GM18502 (cell line): Measurements from ENCODE around the gene STARD5.

Experiments
- ATAC-seq: cut with Tn5 transposase; IDR thresholded peaks from one replicate; pipeline ENCODE4 v1.9.1; 2021; ENCODE audit warnings: mild to moderate bottlenecking; ENCODE audit not compliant: unreplicated experiment, poor library complexity

Gene STARD5

DNA sequence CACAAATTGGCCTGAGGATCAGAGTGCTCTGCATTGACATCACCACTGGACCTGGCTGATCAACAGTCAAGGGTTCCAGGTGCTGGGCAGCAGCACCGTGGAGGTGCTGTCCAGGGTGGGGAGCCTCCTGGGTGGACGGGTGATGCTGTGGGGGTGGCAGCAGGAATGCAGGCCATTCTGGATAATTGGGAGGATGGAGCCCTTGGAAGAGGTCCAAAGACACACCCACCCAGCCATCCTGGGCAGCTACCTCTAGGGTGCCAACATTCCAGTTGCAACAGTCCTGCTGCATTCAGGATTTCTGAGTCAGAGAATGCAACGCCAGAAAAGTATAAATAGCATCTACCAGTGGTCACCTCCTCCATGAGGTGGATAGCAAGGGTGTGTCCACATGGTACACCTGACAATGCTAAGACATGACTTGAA lies 26.8 kb downstream of the STARD5 start:
- no peak for ATAC-seq

DNA sequence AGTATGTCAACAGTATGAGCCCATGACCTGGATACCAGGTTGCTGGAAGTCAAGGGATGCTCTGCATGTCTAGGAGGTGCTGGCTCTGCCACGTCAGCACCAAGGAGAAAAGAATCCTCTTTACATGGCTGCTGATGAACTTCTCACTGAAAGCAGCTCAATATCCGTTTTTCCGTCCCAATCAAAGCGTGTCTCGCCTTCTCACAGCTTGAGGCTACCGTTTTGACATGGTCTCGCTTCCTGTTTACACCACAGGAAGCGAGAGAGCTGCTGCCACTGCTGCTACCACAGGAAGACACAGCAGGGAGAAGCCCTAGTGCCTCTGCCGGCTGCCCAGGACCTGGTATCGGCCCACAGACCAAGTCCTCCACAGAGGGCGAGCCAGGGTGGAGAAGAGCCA lies 27.3 kb downstream of the STARD5 start:
- ATAC-seq: peak; percentile 60

DNA sequence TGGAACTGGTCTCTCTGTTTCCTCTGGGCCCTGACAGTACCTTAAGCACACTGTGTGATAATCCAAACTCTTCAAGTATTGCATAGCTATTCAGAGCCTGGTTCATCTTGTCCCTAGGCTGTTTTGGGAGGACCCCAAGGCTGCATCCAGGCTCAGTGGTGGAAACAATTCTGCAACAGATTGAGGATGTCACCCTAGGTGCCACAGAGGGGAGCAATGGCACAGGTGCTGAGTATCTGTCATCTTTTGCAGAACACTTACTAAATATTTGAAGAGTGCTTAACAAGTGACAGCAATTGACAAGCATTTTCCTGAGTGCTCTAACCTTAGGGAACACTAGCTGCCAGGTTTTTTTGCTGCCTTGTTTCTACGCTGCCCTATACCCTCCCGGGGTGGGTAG lies 27.8 kb downstream of the STARD5 start:
- no peak for ATAC-seq

DNA sequence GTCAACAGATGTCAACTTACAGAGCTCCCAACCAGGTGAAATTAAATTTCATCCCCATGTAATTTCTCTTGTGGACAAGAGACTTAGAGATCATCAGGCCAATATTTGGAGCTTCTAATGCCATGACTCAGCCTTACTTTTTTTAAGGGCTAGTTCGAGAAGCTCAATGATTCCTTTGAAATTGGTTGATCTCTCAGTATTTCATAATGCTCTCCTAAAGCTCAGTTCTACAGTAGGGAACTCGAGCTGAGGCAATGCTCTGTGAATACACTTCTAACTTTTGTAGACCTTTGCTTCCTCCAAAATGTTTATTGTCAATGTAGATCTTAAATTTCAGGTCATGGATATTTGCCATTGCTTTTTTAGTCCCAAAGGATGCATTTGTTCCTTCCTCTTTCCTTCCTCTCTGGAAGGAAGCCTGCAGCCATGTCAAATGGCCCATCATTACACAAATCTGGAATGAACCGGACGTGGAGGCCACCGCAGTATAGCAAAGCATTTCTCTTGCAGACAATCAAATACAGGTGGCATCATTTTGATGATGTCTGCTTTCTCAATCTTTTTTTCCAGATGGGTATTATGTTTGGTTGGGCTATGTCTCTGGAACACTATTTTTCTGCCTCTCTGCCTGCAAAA lies 28.3 kb downstream of the STARD5 start:
- no peak for ATAC-seq

DNA sequence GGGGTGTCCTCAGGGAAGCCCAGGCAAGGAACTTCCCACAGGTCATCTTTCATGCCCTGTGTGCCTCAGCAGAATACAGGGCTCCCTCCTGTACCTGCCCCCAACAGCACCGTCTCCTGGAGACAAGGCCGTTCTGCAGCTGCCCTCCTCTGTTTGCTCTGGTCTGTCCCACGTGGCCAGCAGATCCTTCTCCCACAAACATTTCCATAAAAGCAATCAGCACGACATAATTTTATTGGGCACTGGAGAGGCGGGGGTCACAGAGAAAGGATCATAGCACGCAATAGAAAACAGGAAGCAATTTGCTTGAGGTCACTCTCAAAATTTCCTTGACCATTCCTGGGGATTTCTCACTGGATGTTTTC lies 29.4 kb downstream of the STARD5 start:
- ATAC-seq: no peak

GRCh38 chr15:81293728-81294515 lies 30.0 kb downstream of the STARD5 start:
- peak; percentile 64 for ATAC-seq

GRCh38 chr15:81292523-81293001 lies 31.4 kb downstream of the STARD5 start:
- ATAC-seq: peak; percentile 40

DNA sequence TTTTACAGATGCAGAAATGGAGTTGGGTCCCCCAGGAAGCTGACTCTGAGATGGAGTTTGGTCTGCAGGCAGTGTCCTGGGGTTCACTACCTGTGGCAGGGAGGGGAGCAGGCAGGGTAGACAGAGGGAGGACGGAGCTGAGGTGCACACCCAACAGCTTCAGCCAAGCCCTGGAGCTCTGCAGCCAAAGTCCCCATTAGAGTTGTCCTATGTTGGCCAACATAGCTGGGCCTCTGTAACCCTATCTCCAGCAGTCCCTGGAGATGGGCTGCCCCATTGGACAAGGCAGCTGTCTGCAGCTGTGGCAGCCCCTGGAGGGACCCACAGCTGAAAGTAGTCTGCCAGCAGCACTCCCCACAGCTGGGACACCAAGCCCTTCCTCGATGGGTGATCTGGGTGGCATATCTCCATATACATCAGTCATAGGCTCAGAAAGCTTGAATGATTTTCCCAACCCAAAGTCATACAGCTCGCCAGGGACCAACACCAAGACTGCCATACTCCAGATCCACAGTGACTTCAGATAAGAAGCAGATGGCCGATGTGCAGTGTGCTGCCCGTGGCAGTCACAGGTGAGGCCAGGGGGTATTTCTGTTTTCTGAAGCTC lies 31.9 kb downstream of the STARD5 start:
- ATAC-seq: no peak

- no peak for ATAC-seq
Measured at GRCh38 chr15:81289910-81290309, 34.0 kb downstream of the STARD5 start.

GRCh38 chr15:81288616-81289015 lies 35.3 kb downstream of the STARD5 start:
- no peak for ATAC-seq

- ATAC-seq: no peak
Measured at GRCh38 chr15:81288040-81288439, 35.9 kb downstream of the STARD5 start.

DNA sequence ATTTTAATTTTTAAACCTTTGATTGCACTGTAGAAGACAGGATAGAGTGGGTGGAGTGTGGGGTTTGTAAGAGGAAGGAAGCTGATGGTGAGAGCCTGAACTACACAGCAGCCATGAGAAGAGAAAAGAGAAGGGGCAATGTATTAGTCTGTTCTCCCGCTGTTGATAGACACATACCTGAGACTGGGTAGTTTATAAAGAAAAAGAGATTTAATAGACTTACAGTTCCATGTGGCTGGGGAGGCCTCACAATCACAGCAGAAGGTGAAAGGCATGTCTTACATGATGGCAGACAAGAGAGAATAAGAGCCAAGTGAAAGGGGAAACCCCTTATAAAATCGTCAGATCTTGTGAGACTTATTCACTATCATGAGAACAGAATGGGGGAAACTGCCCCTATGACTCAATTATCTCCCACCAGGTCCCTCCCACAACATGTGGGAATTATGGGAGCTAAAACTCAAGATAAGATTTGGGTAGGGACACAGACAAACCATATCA lies 37.3 kb downstream of the STARD5 start:
- peak; percentile 39 for ATAC-seq

DNA sequence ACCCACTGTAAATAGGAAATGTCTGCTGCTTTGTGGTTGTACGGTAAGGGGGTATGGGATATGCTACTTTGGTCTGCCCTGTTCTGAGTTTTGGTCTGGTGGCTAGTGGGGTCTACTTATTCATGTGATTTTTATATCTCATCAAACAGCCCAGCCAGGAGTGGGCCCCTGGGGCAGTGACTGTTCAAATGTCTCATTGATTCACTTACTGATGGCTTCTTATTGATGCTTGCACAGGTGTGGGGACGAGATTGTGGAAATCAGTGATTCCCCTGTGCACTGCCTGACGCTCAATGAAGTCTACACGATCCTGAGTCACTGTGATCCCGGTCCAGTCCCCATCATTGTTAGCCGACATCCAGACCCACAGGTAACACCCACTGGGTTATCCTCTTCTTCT lies 38.5 kb downstream of the STARD5 start:
- no peak for ATAC-seq

- peak; percentile 65 for ATAC-seq
Measured at GRCh38 chr15:81284256-81285031, 39.5 kb downstream of the STARD5 start.

- ATAC-seq: no peak
Measured at GRCh38 chr15:81282911-81283310, 41.0 kb downstream of the STARD5 start.

GRCh38 chr15:81282606-81282895 lies 41.4 kb downstream of the STARD5 start:
- no peak for ATAC-seq

GRCh38 chr15:81281766-81282605 lies 42.0 kb downstream of the STARD5 start:
- no peak for ATAC-seq

DNA sequence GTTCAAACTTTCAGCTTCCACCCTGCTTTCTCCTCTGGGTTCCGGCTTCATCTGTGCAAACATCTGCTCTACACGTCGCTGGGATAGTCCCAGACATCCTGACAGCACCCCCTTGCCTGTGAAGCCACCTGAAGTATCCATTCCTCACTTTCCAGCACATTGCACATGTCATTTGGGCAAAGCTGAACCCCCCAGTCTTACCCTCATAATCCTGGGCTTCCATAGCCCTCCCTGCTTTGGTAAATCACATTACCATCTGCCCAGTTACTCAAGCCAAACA lies 42.5 kb downstream of the STARD5 start:
- ATAC-seq: no peak

DNA sequence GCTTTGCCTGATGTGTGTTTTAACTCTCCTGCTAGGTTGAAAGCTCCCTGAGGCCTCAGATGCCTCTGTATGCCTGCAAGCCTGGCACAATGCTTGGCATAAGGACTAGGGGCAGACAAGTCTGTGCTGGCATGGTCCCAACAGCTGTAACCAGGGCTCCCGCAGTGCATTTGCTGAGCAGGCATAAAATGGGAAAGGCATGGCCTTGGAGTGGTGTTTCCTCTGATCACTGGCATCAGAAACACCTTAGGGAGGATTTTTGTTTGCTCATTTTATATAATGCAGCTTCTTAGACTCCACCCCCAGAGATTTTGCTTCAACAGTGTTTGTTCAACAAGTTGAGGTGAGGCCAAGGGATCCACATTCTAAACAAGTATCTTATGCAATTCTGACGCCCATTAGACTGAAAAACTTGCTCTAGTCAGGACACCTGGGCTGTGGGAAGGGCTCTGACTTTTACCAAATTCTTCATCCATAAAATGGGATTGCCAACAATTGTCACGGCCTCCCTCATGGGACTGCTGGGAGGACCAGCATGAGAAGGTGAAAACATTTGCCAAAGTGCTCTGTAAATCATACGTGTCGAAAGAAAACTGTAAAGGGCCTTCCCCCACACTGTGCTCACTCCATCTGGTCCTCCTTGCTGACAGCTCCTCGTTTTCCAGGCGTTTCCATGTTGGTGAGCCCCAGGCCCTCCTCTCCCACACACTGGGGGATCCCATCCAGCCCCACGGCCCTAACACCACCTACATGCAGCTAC lies 43.1 kb downstream of the STARD5 start:
- ATAC-seq: no peak
